ENCODE results near the gene SEC22C.

Gene SEC22C

DNA sequence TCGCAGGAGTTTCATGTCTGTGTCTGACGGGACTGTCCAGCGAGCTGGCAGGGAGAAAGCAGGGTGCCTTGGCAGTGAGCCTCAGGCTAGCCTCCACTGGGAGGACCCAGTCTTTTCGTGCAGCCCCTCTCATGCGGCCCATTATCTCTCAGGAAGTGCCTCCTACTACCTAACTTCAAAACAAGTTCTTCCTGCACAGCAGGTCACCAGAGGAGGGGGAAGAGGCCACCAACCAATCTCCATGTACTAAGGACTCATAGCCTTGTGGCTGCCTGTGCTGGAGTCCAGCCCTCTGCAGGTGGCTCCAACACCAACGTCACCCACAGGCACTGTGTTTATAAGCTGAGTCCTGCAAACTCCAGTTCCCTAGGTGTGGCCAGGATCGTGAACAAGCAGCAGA, 74.5 kb downstream of the SEC22C start:
- Histone ChIP-seq H3K27ac (no peak overlapping the region), H3K27me3 (ENCODE audit: insufficient read depth, low read depth) (no peaks in the 10 kb centered on the region), H3K4me1 (ENCODE audit: low read depth, poor library complexity, severe bottlenecking) (no peaks in the 10 kb centered on the region), H3K4me2 (no peak overlapping the region), H3K36me3 (ENCODE audit: insufficient read depth) (no peaks in the 10 kb centered on the region), H2AFZ (ENCODE audit: low read depth) (no peak overlapping the region), H4K20me1 (ENCODE audit: insufficient read depth) (no peaks in the 10 kb centered on the region), H3K79me2 (ENCODE audit: insufficient read depth, low read depth) (no peaks in the 10 kb centered on the region), H3K9ac (no peak overlapping the region), H3K4me3 (IDR thresholded peaks at IDR 0.05; ENCODE audit: insufficient read depth, low read depth, low read length) (no peak overlapping the region)
- TF ChIP-seq, protein P1, sequence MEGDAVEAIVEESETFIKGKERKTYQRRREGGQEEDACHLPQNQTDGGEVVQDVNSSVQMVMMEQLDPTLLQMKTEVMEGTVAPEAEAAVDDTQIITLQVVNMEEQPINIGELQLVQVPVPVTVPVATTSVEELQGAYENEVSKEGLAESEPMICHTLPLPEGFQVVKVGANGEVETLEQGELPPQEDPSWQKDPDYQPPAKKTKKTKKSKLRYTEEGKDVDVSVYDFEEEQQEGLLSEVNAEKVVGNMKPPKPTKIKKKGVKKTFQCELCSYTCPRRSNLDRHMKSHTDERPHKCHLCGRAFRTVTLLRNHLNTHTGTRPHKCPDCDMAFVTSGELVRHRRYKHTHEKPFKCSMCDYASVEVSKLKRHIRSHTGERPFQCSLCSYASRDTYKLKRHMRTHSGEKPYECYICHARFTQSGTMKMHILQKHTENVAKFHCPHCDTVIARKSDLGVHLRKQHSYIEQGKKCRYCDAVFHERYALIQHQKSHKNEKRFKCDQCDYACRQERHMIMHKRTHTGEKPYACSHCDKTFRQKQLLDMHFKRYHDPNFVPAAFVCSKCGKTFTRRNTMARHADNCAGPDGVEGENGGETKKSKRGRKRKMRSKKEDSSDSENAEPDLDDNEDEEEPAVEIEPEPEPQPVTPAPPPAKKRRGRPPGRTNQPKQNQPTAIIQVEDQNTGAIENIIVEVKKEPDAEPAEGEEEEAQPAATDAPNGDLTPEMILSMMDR (conservative IDR thresholded peaks at IDR 0.05; ENCODE audit: low read depth, low read length) = no peak

GRCh38 chr3:42505849-42506410, 75.8 kb downstream of the SEC22C start:
- H4K20me1 ChIP-seq (ENCODE audit: insufficient read depth) = no peaks in the 10 kb centered on the region
- no peaks in the 10 kb centered on the region for H3K4me1 ChIP-seq (ENCODE audit: low read depth, poor library complexity, severe bottlenecking)
- H3K79me2 ChIP-seq (ENCODE audit: insufficient read depth, low read depth) = no peaks in the 10 kb centered on the region
- H3K4me2 ChIP-seq = no peak overlapping the region
- no peaks in the 10 kb centered on the region for H3K27me3 ChIP-seq (ENCODE audit: insufficient read depth, low read depth)
- TF ChIP-seq, protein P1 (conservative IDR thresholded peaks at IDR 0.05; ENCODE audit: low read depth, low read length) = no peak
- no peaks in the 10 kb centered on the region for H3K36me3 ChIP-seq (ENCODE audit: insufficient read depth)
- no peak overlapping the region for H3K9ac ChIP-seq
- no peak overlapping the region for H2AFZ ChIP-seq (ENCODE audit: low read depth)
- H3K27ac ChIP-seq = no peak overlapping the region
- H3K4me3 ChIP-seq (IDR thresholded peaks at IDR 0.05; ENCODE audit: insufficient read depth, low read depth, low read length) = no peak overlapping the region

DNA sequence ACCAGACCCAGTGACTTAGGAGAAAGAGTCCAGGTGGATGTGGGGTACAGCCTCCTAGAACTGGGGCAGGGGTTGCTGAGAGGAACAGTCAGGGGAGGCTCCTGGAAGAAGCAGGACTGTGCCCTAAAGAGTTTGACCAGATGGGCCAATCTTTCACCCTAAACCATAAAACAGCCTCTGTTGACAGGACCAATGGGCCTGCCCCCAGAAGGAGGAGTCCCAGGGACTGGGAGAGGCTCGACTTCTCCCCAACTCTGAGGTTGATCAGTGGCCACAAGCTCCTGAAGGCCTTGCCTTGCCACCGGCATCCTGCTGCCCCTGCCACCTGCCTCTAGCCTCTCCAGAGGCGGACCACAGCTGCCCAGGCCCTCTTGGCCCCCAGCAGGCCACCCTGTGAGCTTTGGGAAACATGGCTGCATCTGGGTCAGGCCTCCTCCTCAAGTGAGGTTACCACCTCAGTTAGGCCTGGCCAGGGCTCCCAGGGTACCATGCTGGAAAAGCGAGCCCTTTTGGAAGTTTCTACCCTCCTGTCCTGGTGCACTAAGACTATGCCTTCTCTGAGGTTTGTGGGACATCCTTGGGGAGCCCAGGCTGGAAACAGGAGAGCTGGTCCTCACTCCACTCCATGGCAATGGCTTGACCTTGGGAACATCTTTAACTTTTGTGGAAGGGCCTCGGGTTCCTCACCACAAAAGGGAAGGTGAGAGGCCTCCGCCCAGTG, 76.5 kb downstream of the SEC22C start:
- TF ChIP-seq, protein P1 (conservative IDR thresholded peaks at IDR 0.05; ENCODE audit: low read depth, low read length) = no peak
- no peaks in the 10 kb centered on the region for H3K27me3 ChIP-seq (ENCODE audit: insufficient read depth, low read depth)
- H3K79me2 ChIP-seq (ENCODE audit: insufficient read depth, low read depth) = no peaks in the 10 kb centered on the region
- H3K4me1 ChIP-seq (ENCODE audit: low read depth, poor library complexity, severe bottlenecking) = no peaks in the 10 kb centered on the region
- H4K20me1 ChIP-seq (ENCODE audit: insufficient read depth) = no peaks in the 10 kb centered on the region
- no peak overlapping the region for H3K4me3 ChIP-seq (IDR thresholded peaks at IDR 0.05; ENCODE audit: insufficient read depth, low read depth, low read length)
- no peak overlapping the region for H3K4me2 ChIP-seq
- no peak overlapping the region for H3K27ac ChIP-seq
- no peaks in the 10 kb centered on the region for H3K36me3 ChIP-seq (ENCODE audit: insufficient read depth)
- H2AFZ ChIP-seq (ENCODE audit: low read depth) = no peak overlapping the region
- H3K9ac ChIP-seq = no peak overlapping the region

DNA sequence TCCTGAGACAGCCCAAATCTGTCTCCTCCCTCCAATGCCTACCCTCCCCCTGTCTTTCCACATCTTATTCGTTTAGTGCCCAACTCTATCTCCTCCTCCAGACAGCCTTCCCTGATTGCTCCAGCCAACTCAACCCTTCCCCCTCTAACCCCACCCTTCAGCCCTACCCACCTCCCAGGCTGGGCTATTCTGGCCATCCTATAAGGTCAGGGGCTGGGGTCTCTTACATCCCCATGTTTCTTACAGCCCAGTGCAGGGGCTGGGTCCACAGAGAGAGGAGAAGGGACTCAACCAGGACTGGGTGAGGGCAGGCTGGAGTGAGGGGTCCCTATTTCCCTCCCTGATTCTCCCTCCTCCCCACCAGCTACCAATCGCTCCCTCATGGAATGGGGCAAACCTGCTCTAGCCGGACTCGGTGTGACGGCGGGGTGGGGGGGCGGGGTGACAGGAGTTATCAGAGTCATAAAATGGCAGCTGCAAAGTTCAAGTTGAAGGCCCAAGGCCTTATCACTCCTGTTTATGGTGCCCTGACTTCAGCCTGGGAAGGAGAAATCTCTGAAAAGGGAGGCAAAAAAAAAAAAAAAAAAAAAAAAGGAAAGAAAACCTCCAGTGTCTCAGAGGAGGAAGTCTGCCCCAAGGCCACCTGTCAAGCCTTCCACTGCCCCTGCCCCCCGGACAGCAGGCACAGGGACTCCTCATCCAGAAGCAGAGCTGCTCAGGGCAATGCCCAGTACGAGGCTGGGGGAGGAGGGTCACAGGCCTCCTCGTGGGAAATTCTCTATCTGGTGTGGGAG, 77.2 kb downstream of the SEC22C start:
- Histone ChIP-seq H3K79me2 (ENCODE audit: insufficient read depth, low read depth) (no peaks in the 10 kb centered on the region), H3K4me2 (no peak overlapping the region), H4K20me1 (ENCODE audit: insufficient read depth) (no peaks in the 10 kb centered on the region), H3K4me1 (ENCODE audit: low read depth, poor library complexity, severe bottlenecking) (no peaks in the 10 kb centered on the region), H3K9ac (no peak overlapping the region), H2AFZ (ENCODE audit: low read depth) (no peak overlapping the region), H3K27ac (no peak overlapping the region), H3K27me3 (ENCODE audit: insufficient read depth, low read depth) (no peaks in the 10 kb centered on the region), H3K4me3 (IDR thresholded peaks at IDR 0.05; ENCODE audit: insufficient read depth, low read depth, low read length) (no peak overlapping the region), H3K36me3 (ENCODE audit: insufficient read depth) (no peaks in the 10 kb centered on the region)
- TF ChIP-seq, protein P1 (conservative IDR thresholded peaks at IDR 0.05; ENCODE audit: low read depth, low read length) = no peak
